Adrenal gland (tissue), 5 donors: Measurements from ENCODE around the gene PITPNM2.

Source experiments
- CTCF ChIP-seq, 6 experiments: fragments of 450-650 bp in 4 of 6; fragments of 200-600 bp in 2 of 6; sonication (generic) in 1 of 6; IDR thresholded peaks; 1 replicate in 5 of 6; 2 replicates in 1 of 6; pipeline versions ENCODE4 v1.5.1 to v1.8.0; 2016 to 2021; ENCODE audit warnings: antibody characterized with exemption in 6 of 6, mild to moderate bottlenecking in 2 of 6, moderate library complexity in 1 of 6
- POLR2A ChIP-seq, 2 donors: fragments of 450-650 bp; IDR thresholded peaks; one replicate each; pipeline ENCODE4 v1.6.1; 2017; ENCODE audit warnings: antibody characterized with exemption in 2 of 2, mild to moderate bottlenecking in 2 of 2, moderate library complexity in 1 of 2
- donor health status: DM: no; HTN: no; CAD: no.

DNA sequence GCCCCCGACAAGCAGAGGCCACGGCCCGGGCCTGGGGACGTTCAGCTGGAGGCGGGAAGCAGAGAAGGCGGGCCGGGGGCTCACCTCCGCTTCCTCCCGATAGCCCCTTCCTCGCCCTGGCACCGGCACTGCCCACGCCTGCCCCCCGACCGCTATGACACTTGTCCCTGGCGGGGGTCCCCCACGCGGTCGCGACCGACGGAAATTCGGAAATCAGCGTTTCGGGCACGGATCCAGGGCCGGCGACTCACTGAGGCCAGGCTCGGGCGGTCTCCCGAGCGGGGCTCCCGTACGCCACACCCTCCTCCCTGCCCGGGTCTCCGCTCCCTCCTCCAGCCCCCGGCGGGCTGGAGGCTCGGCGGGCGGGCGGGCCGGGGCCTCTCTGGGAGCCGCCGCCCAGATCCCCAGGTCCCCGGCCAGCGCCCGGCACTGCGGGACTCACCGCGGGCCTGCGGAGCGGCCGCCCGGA lies 581 bp downstream of the PITPNM2 start:
- TF ChIP-seq POLR2A (IDR thresholded peaks at IDR 0.05) (no peak), CTCF (IDR thresholded peaks at IDR 0.05) (no peak)
